Heart right ventricle (tissue), 16 donors: ENCODE data around the gene TTYH3. TPM values are rescaled to one million over a fixed set of nuclear protein-coding genes. Genes with fewer than 3 reads are reported as not detected.

ENCODE experiments used
- ATAC-seq, 8 donors: fragments of 200-7000 bp; cut with Tn5 transposase; one replicate each; pipeline ENCODE4 v1.9.1; 2020; ENCODE audit warnings: mild to moderate bottlenecking in 8 of 8, moderate library complexity in 8 of 8, moderate number of reproducible peaks in 1 of 8
- DNase-seq, 2 donors: peaks; one replicate each; pipeline ENCODE4 v3.0.0-alpha.2; 2020
- H3K27ac ChIP-seq, 10 donors: fragments of 200-600 bp; sonication (generic) in 2 of 10; one replicate each; pipeline versions ENCODE4 v1.5.0 to v1.8.0; 2020 to 2022; ENCODE audit warnings: mild to moderate bottlenecking in 3 of 10
- H3K27me3 ChIP-seq, 7 donors: fragments of 200-600 bp; one replicate each; pipeline ENCODE4 v1.8.0; 2021 to 2022; ENCODE audit warnings: mild to moderate bottlenecking in 2 of 7
- H3K36me3 ChIP-seq, 9 donors: fragments of 200-600 bp; sonication (generic) in 1 of 9; one replicate each; pipeline versions ENCODE4 v1.5.0 to v1.8.0; 2020 to 2022; ENCODE audit warnings: mild to moderate bottlenecking in 2 of 9
- H3K4me1 ChIP-seq, 9 donors: fragments of 200-600 bp; sonication (generic) in 1 of 9; one replicate each; pipeline versions ENCODE4 v1.5.0 to v1.8.0; 2020 to 2022; ENCODE audit warnings: mild to moderate bottlenecking in 4 of 9
- H3K4me3 ChIP-seq, 10 donors: fragments of 200-600 bp; sonication (generic) in 2 of 10; one replicate each; pipeline versions ENCODE4 v1.5.0 to v1.8.0; 2020 to 2022; ENCODE audit warnings: mild to moderate bottlenecking in 7 of 10, moderate library complexity in 2 of 10
- H3K9me3 ChIP-seq, 11 donors: fragments of 200-600 bp in 10 of 11; sonication (generic) in 2 of 11; one replicate each; pipeline versions ENCODE4 v1.5.0 to v1.8.0; 2013 to 2022; ENCODE audit warnings: mild to moderate bottlenecking in 2 of 11, control low read depth in 1 of 11, moderate library complexity in 1 of 11
- CTCF ChIP-seq, 9 donors: fragments of 200-600 bp; sonication (generic) in 2 of 9; IDR thresholded peaks; one replicate each; pipeline versions ENCODE4 v1.5.0 to v1.8.0; 2021 to 2022; ENCODE audit warnings: antibody characterized with exemption in 9 of 9, mild to moderate bottlenecking in 5 of 9, moderate library complexity in 1 of 9
- WGBS, 2 donors: extraction: QIAGEN DNeasy Blood & Tissue Kit; methylation state at CpG; one replicate each; pipeline ENCODE4 v1.1.7; 2013; ENCODE audit warnings: inconsistent platforms in 1 of 2; 5-methylcytosine and 5-hydroxymethylcytosine counted together
- intact Hi-C, 10 donors: fragments of 100-400 bp; cut with DNase I; formaldehyde crosslinking; loops; one replicate each; pipeline versions ENCODE4 v1.11.1 to v1.14.2; 2022
- polyA plus RNA-seq, 2 donors: library from polyadenylated mRNA; stranded (reverse); fragments of 200-250 nt; gene quantifications; one replicate each; pipeline ENCODE4 v1.2.3, GENCODE V29; 2013
- total RNA-seq, 10 donors: library from RNA; stranded (reverse); fragmentation: NEBNext Ultra II Directional in 3 of 10; extraction: Animal tissue kit (Norgen Biotek cat#: 25700) in 3 of 10; gene quantifications; one replicate each; pipeline versions ENCODE4 v1.2.1 to v1.2.4, GENCODE V29; 2021 to 2023
- donor health status: Arrhythmogenic right ventricular cardiomyopathy.
- donor health status: ischemic (EF 13 %, LVEDD 7.1; RV severe dilation, severe dysfunction).
- donor health status: healthy with polysubstance abuse.
- donor health status: DM: no; HTN: yes; CAD: no.
- donor health status: DM: no; HTN: no; CAD: no.
- donor health status: ischemic (EF 25% LVEDD 6.9; RV normal size, moderate dysfunction).
- donor health status: ischemic (EF 25% LVEDD 5.7; RV mildly dilated, moderate dysfunction).
- donor health status: healthy.
- donor health status: DM: yes; HTN: yes; CAD: no.
- donor health status: Ischemic cardiomyopathy.
- donor health status: ischemic (EF 35%, LVEDD 5.7; RV mildly dilated, moderate dysfunction).
- donor health status: nonischemic (EF 11% LVEDD 7.7; RV severe dilation, severe dysfunction).
- donor health status: DM: yes; HTN: yes; CAD: no.
- donor health status: PGD.
- donor health status: ischemic (EF 29% LVEDD 5.4; RV normal size, mild dysfunction).
- donor health status: nonischemic (EF 23%, LVEDD 6.1; RV moderate dilation, normal function).

TTYH3 gene
- total and polyA plus RNA-seq, 12 donors, result 7.0 to 37.5 (median 9.0) TPM

- Histone ChIP-seq H3K4me1 (peaks cover 32 to 100% (median 81%) of the 10 kb centered on the region in 9 donors), H3K27ac (peak overlapping the region in 9 of 10 donors; percentile 79 to 96 (median 83)), H3K4me3 (peak overlapping the region in 8 of 10 donors; percentile 3 to 45 (median 36)), H3K9me3 (no peaks in the 10 kb centered on the region), H3K36me3 (peaks cover 0 to 8% (median 0%) of the 10 kb centered on the region in 9 donors), H3K27me3 (no peaks in the 10 kb centered on the region)
- TF ChIP-seq CTCF (IDR thresholded peaks at IDR 0.05), result no peak
- intact Hi-C loops, result loop anchor here in 3 of 10 donors (5.0 kb wide), 2 partner anchors 34 to 39 kb away; no protein-coding TSS in a partner anchor
- no peak for DNase-seq
- WGBS, 2 donors, result 63 to 66% methylated on average over 9 of the region's 9 CpGs
- peak in 4 of 8 donors; percentile 0 to 10 (median 1) for ATAC-seq
These were observed 9.1 kb downstream of the TTYH3 start for GRCh38 chr7:2640846-2641316.

GRCh38 chr7:2641406-2642393, 9.9 kb downstream of the TTYH3 start:
- ATAC-seq, result peak; percentile 74 to 88 (median 82)
- peak overlapping the region in 9 of 10 donors; percentile 3 to 45 (median 33) for H3K4me3 ChIP-seq
- DNase-seq, result peak; percentile 92 to 94
- peaks cover 32 to 97% (median 73%) of the 10 kb centered on the region in 9 donors for H3K4me1 ChIP-seq
- intact Hi-C loops, result loop anchor here in 3 of 10 donors (5.0 kb wide), 2 partner anchors 34 to 39 kb away; no protein-coding TSS in a partner anchor
- 12 to 14% methylated on average over 39 of the region's 39 CpGs for WGBS, 2 donors
- H3K27me3 ChIP-seq, result no peaks in the 10 kb centered on the region
- H3K27ac ChIP-seq, result peak overlapping the region; percentile 73 to 96 (median 82)
- TF ChIP-seq CTCF (IDR thresholded peaks at IDR 0.05), result no peak
- no peaks in the 10 kb centered on the region for H3K9me3 ChIP-seq
- H3K36me3 ChIP-seq, result peaks cover 0 to 10% (median 0%) of the 10 kb centered on the region in 9 donors

- Histone ChIP-seq H3K27me3 (no peaks in the 10 kb centered on the region), H3K9me3 (no peaks in the 10 kb centered on the region), H3K4me1 (peaks cover 23 to 78% (median 54%) of the 10 kb centered on the region in 9 donors), H3K27ac (peak overlapping the region in 1 of 10 donors; percentile 33), H3K4me3 (no peak overlapping the region), H3K36me3 (peaks cover 0 to 29% (median 11%) of the 10 kb centered on the region in 9 donors)
- ATAC-seq (no peak), DNase-seq (no peak)
- WGBS, 2 donors, result 84 to 88% methylated on average over 28 to 29 of the region's 29 CpGs
- no peak for TF ChIP-seq CTCF (IDR thresholded peaks at IDR 0.05)
- intact Hi-C loops, result loop anchor here in 3 of 10 donors (5.0 kb wide), 2 partner anchors 36 to 41 kb away; no protein-coding TSS in a partner anchor
These were observed 11.8 kb downstream of the TTYH3 start for GRCh38 chr7:2643386-2644219.
